ENCODE measurements around the gene TPH1. TPM values are rescaled to one million over a fixed set of nuclear protein-coding genes. Genes with fewer than 3 reads are reported as not detected.

The TPH1 gene
- total and polyA plus RNA-seq, 2 of the 8 experiments (the other 6 are each of a cell fraction or from before 2014, with no cell fraction given), result 0.09 to 0.22 TPM

- Histone ChIP-seq H4K20me1 (replicated peaks in 1 of 2; ENCODE audit: control insufficient read depth in 1 of 2, insufficient read depth in 2 of 2, low read length in 2 of 2) (no peaks in the 10 kb centered on the region), H4K91ac (replicated peaks; ENCODE audit: insufficient read length, low read length) (no peak overlapping the region), H3K4ac (replicated peaks; ENCODE audit: insufficient read length, low read depth, low read length) (no peak overlapping the region), H4K5ac (ENCODE audit: insufficient read length, low read depth, low read length) (no peak overlapping the region), H3K36me3 (ENCODE audit: control insufficient read depth in 2 of 4, insufficient read depth in 4 of 4, low read length in 3 of 4) (no peaks in the 10 kb centered on the region), H3K79me2 (ENCODE audit: control insufficient read depth in 1 of 2, insufficient read depth in 2 of 2, low read length in 2 of 2) (no peaks in the 10 kb centered on the region), H3K56ac (replicated peaks; ENCODE audit: insufficient read length, low read depth, low read length) (no peak overlapping the region), H3K23me2 (ENCODE audit: low read depth, low read length) (peaks cover 2% of the 10 kb centered on the region; the same call in 1 of the 2 replicates), H4K8ac (ENCODE audit: extremely low read depth, insufficient read depth, low read length) (no peak overlapping the region), H3K23ac (ENCODE audit: insufficient read length) (no peak overlapping the region), H2BK120ac (replicated peaks; ENCODE audit: low read depth, low read length) (no peak overlapping the region), H2AFZ (ENCODE audit: low read length) (no peak overlapping the region; the same call in 1 of the 2 replicates), H2BK12ac (ENCODE audit: low read depth, low read length) (no peak overlapping the region), H3K4me3 (ENCODE audit: extremely low read depth in 1 of 4, insufficient read depth in 2 of 4, low read depth in 3 of 4, low read length in 4 of 4) (no peak overlapping the region), H2BK5ac (ENCODE audit: low read depth, low read length) (no peak overlapping the region), H3K9me3 (ENCODE audit: insufficient read depth in 2 of 2, low read depth in 1 of 2, low read length in 1 of 2) (no peaks in the 10 kb centered on the region), H3K27me3 (replicated peaks in 1 of 4; ENCODE audit: control insufficient read depth in 3 of 4, extremely low read depth in 1 of 4, insufficient read depth in 3 of 4, low read length in 3 of 4) (no peaks in the 10 kb centered on the region), H2BK15ac (ENCODE audit: low read length) (no peak overlapping the region), H3K79me1 (ENCODE audit: low read depth, low read length) (no peaks in the 10 kb centered on the region), H3K9ac (replicated peaks in 1 of 4; ENCODE audit: extremely low read depth in 1 of 4, low read depth in 3 of 4, low read length in 3 of 4) (no peak overlapping the region), H3K14ac (ENCODE audit: insufficient read length) (no peak overlapping the region), H2BK20ac (ENCODE audit: low read length) (no peak overlapping the region), H3K4me1 (replicated peaks in 1 of 4; ENCODE audit: control insufficient read depth in 3 of 4, insufficient read depth in 4 of 4, low read length in 3 of 4) (no peaks in the 10 kb centered on the region), H2AK5ac (ENCODE audit: low read depth, low read length) (no peak overlapping the region), H3K4me2 (ENCODE audit: insufficient read depth in 1 of 2, low read depth in 2 of 2, low read length in 2 of 2) (no peak overlapping the region), H3K27ac (ENCODE audit: low read depth, low read length) (no peak overlapping the region), H3K18ac (ENCODE audit: extremely low read depth, low read length) (no peak overlapping the region)
- FAIRE-seq, result no peak
- CTCF ChIA-PET (ENCODE audit: partially characterized antibody), result no interaction called here
- POLR2A ChIA-PET (ENCODE audit: partially characterized antibody), result interaction anchor here (1.1 kb wide), 1 partner anchor 10 kb away, joined by 3 read pairs; no protein-coding TSS in a partner anchor
- WGBS, 2 experiments (ENCODE audit: extremely low coverage in 1 of 2, insufficient coverage in 1 of 2, insufficient read length in 1 of 2, insufficient replicate concordance in 2 of 2, low coverage in 1 of 2, low lambda C conversion rate in 2 of 2, missing lambda C conversion rate in 1 of 2), result 87 to 100% methylated on average over 2 to 10 of the region's 10 CpGs
- DNase-seq (ENCODE audit: low read depth in 1 of 2, low spot score in 2 of 2), result no peak
- TF ChIP-seq TBP (IDR thresholded peaks at IDR 0.05; ENCODE audit: low read depth, low read length), result no peak
- no peak for TF ChIP-seq HDAC6 (IDR thresholded peaks at IDR 0.05; ENCODE audit: low read depth, low read length)
- no peak for TF ChIP-seq BCL11A (IDR thresholded peaks at IDR 0.05; ENCODE audit: low read depth in 2 of 2, low read length in 2 of 2)
- no peak for TF ChIP-seq CTCF (IDR thresholded peaks at IDR 0.05; ENCODE audit: control extremely low read depth in 1 of 3, insufficient read depth in 1 of 3, low read depth in 1 of 3, low read length in 3 of 3)
- no peak for TF ChIP-seq E2F6 (IDR thresholded peaks at IDR 0.05)
- TF ChIP-seq CBX5 (IDR thresholded peaks at IDR 0.05; ENCODE audit: low read depth, low read length), result no peak
- TF ChIP-seq NANOG (IDR thresholded peaks at IDR 0.05; ENCODE audit: insufficient read depth, low read depth, low read length, poor library complexity, severe bottlenecking), result no peak
- TF ChIP-seq ATF2 (IDR thresholded peaks at IDR 0.05; ENCODE audit: low read length), result no peak
These were observed 8.5 kb upstream of the TPH1 start for GRCh38 chr11:18054511-18055103.
